Esophagus mucosa (tissue), 1 donor: Measurements from ENCODE around the gene CD163L1. TPM values are rescaled to one million over a fixed set of nuclear protein-coding genes. Genes with fewer than 3 reads are reported as not detected.
"Not testable (repeated sequence)": the region's sequence is repeated elsewhere in the genome, so short reads cannot be mapped to it uniquely, and the experiment has no call there.

Experiments used
- ATAC-seq: fragments of 200-7000 bp; cut with Tn5 transposase; one replicate; pipeline ENCODE4 v1.9.1; 2020
- total RNA-seq: library from RNA; stranded (reverse); gene quantifications from one replicate; pipeline ENCODE4 v1.2.4, GENCODE V29; 2023
- donor health status: DM: yes; HTN: yes; CAD: no.

CD163L1 gene
- total RNA-seq: 0.60 TPM

DNA sequence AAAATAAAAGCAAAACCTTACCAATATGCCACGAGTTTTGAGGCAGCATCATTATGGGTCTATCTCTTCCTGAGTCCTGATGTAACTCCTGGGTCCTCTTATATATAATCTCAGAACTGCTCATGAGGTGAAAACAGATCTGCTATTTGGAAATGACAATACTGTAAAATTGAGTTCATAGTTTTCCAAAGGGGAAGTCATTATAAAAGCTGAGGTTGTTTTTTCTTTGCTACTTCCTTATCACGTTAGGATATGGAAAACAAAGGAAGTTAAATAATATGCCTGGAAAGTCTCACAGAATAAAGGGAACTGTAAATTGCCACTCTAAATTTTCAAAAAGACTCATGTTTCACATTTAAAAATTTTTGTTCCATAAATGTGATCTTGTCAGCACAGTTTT lies at the start of gene CD163L1:
CD163L1 (minus strand) TSS at position 78 of the 400 bp plus-strand sequence; CDS start at position 52, 26 bp downstream.
- ATAC-seq: no peak

- ATAC-seq: no peak
These were observed 49.1 kb upstream of the CD163L1 start for GRCh38 chr12:7493006-7493405.

DNA sequence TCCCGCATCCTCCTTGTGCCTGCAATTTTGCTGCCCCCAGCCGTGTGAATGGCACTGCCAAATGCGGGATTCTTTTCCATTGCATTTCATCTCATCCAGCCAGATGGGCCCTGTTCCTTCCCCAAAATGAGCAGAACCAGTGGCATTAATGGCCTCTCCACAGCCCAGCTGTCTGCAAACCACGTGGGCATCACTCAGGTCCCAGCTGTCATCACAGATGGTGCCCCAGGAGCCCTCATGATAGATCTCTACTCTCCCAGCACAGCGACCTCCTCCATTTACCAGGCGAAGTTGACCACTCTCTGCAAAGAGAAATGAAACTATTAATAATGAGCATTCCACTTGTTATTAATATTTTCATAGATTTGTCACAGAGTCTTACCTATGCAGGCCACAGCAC lies 42.6 kb upstream of the CD163L1 start:
- no peak for ATAC-seq

DNA sequence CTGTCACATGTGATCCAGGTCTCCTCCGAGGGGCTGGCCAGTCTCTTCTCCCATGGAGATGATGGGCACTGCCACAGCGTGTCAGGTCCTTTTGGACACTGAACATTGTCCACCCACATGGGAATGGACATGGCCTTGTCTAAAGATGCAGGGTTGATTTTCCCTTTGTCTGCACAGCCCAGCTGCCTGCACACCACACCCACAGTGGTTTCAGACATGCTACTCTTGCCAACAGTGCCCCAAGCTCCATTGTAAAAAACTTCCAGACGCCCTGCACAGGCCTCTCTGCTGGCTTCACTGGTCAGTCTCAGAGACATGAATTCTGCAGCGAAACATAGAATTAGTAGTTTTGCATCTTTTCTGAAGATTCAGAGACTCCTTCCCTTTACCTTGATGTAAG lies 41.1 kb upstream of the CD163L1 start:
- ATAC-seq: no peak

DNA sequence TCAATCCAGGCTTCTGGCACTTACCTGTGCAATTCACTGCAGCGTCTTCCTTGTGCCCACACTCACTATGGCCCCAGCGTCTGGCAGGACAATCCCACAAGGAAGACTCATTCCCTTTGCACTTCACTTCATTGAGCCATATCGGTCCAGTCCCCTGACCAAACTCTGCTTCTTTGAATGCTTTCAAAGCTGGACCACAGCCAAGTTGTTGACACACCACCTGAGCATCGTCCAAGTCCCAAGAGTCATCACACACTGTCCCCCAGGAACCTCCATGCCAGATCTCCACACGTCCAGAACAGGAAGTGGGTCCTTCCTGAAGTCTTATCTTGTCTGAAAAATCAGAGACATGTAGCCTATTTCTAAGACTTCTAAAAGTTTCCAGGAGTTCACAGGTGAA lies 39.4 kb upstream of the CD163L1 start:
- no peak for ATAC-seq

DNA sequence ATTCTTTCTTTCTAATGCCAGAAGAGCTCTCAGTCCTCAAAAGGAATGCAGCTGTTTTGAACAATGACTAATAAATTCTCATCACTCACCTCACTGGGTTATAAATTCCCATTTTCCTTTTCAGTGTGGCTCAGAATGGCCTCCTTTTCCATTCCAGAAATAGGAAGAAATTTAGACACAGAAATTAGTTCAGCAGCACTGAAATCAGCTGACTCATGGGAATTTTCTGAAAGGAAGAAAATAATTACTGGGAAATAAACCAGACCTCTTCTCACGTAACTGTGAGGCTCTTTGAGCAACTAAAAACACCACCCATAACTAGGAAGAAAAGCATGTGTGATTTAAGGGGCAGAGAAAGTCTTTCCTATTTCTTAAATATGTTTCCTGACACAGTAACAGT lies 35.8 kb upstream of the CD163L1 start:
- no peak for ATAC-seq

- ATAC-seq: no peak
These were observed 28.1 kb upstream of the CD163L1 start for GRCh38 chr12:7472060-7472459.

- ATAC-seq: peak; percentile 71
These were observed 16.7 kb upstream of the CD163L1 start for GRCh38 chr12:7460375-7461259.

GRCh38 chr12:7459973-7460372 lies 16.0 kb upstream of the CD163L1 start:
- ATAC-seq: no peak

DNA sequence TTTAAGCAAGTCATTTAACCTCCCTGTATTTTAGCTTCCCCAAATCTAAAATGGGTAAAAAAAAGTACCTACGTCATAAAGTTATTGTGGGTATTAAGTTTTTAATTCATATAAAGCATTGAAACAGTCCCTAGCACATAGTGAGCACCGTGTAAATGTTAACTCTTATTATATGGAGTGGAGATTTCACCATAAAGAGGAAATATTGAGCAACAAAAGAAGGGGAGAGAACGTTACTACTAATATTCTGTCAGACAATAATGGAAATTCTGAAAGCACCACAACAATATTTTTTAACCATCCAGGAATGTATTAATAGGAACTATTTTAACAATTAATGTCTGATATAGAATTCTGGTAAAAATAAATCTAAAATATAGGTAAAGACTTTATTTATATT lies 7.8 kb upstream of the CD163L1 start:
- no peak for ATAC-seq

GRCh38 chr12:7450667-7451066 lies 6.7 kb upstream of the CD163L1 start:
- ATAC-seq: no peak

GRCh38 chr12:7448099-7448498 lies 4.1 kb upstream of the CD163L1 start:
- no peak for ATAC-seq

GRCh38 chr12:7444537-7444936 lies 584 bp upstream of the CD163L1 start:
- no peak for ATAC-seq

DNA sequence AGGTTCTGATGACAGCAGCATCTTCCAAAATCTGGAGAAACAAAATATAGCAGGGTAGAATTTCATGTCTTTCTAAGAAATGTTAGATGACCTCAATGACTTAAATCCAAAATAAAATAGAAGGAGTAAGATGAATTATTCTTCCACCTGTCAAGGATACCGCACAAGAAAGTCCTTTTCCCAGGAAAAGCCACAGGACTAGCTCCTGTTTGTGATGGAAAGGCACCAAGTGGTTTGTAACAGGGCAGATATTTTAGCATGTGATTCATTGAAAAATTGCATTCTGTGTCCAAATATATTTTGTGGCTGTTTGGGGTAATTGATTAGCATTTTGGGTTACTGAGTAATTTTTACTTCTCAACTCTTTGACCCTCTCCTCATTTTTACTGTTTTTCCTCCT lies 2.7 kb downstream of the CD163L1 start:
- no peak for ATAC-seq

DNA sequence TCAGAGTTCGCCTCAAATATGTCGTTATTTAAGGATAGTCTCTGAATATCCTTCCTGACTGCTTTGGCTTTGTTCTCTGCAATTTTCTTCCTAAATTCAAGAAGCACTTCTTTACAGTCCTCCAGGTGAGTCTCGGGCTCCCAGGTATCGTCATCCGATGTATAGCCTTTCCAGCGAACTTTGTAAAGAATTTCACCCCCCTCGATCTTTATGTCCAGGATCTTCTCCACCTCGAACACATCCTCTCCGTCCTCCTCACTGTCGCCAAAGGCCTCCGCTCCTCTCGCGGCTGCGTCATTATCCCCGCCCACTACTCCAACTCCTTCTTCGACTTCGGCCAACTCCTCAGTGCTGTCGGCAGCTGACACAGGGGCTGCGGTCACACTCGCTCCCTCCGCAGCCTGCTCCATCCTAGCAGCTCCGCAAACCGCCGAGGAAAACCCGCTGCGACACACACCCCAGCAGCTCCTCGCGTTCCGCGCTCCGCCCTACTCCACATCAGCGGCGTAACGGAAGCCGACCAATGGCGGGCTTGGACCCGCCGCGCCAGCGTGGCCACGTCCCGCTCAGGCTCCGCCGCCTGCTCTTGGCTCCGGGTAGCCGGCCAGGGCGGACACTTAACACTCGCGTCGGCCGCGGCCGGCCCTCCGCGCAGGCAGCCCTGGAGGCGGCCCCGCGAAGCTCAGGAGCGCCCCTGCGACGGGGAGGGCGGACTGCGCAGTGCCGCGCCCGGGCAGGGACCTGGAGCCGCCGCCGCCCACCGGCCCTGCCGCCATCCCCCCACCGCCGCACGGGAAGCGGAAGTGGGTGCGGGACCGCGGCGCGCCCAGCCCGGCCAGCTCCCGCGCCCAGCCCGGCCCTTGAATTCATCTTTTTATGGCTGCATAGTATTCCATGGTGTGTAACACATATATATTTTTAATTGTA lies 4.1 kb downstream of the CD163L1 start:
- ATAC-seq: peak; percentile 66

DNA sequence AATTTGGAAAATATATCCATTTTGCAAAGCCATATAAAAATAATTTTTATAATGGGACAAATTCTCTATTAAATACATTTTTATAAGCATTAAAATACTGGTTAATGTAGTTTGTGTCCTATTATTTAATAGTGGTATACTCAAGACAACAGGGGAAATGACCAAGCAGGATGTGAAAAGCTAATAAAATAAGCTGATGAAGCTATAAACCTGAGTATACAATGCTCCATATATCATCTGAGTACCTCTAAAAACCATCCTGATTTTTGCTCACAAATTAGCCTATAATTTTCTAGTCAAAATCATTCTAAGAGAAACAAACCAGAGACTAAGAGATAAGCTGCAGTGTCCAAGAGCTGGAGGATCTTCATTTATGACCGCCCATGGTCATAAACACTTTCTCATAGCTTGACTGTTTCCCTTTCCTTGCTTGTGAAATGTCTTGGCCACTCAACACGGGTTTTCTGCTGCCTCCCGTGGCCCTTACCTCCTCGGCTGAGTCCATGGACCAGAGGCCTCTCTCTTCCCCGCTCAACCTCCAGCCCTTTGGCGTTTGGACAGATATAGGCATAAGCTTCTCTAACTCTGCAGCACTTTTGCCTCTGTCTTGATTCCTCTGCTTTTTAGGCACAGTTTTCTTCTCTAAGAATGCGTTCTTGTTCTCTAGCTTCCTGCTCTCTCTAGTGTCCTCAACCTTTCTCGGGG lies 5.5 kb downstream of the CD163L1 start:
- not testable (repeated sequence) for ATAC-seq

DNA sequence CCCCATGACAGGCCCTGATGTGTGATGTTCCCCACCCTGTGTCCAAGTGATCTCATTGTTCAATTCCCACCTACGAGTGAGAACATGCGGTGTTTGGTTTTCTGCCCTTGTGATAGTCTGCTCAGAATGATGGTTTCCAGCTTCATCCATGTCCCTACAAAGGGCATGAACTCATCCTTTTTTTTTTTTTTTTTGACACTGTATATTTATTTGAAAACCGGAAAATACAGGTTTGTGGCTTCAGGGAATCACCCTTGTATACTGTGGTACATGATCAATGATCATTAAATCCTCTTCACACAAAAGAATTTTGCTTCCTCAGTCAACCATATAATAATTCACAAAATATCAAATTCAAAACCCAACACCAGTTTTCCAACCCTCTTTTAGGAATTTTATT lies 6.5 kb downstream of the CD163L1 start:
- not testable (repeated sequence) for ATAC-seq

- no peak for ATAC-seq
These were observed 9.3 kb downstream of the CD163L1 start for GRCh38 chr12:7434670-7435069.

DNA sequence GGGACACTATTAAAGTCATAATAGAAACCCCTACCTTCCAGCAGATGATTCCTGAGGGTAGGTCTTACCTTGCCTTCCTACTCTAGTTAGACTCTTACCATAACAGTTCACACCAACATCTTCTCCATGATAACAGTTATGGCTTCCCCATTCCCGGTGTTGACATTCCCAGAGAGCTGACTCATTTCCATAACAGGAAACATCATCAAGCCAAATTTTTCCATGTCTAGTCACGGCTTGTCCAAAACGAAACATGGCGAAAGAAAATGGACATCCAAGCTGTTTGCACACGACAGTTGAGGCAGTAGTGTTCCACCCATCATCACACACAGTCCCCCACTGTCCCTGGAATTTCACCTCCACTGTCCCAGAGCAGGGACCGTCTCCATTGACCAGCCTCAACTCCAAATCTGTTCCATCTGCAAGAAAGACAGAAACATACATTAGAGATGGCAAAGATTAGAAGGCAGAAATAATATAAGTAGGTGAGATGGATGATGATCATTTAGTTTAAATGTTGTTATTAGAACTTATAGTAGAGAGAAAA lies 10.6 kb downstream of the CD163L1 start:
- no peak for ATAC-seq

- ATAC-seq: no peak
These were observed 11.8 kb downstream of the CD163L1 start for GRCh38 chr12:7431993-7432685.

DNA sequence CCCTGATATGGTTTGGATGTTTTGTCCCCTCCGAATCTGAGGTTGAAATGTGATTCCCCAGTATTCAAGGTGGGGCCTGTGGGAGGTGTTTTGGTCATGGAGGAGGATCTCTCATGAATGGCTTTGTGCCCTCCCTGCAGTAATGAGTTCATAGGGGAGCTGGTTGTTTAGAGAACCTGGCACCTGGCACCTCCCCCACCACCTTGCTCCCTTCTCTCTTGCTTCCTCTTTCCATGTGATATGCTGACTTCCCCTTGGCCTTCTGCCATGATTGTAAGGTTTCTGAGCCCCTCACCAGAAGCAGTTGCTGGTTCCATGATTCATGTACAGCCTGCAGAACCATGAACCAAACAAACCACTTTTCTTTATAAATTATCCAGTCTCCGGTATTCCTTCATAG lies 32.6 kb downstream of the CD163L1 start:
- ATAC-seq: no peak

GRCh38 chr12:7404275-7404674 lies 39.7 kb downstream of the CD163L1 start:
- no peak for ATAC-seq
